ENCODE measurements around the gene NRP1. TPM values are rescaled to one million over a fixed set of nuclear protein-coding genes. Genes with fewer than 3 reads are reported as not detected.

NRP1 gene
- polyA plus RNA-seq, 4 donors = 145 to 181 (median 161) TPM

GRCh38 chr10:33295851-33296250 is 38.6 kb downstream of the NRP1 start:
- no peak for DNase-seq (ENCODE audit: low read depth in 4 of 4, low spot score in 2 of 4)

- DNase-seq (ENCODE audit: low read depth in 4 of 4, low spot score in 2 of 4) = no peak
Measured at GRCh38 chr10:33293531-33294170, 40.8 kb downstream of the NRP1 start.

- DNase-seq (ENCODE audit: low read depth in 4 of 4, low spot score in 2 of 4) = no peak
Measured at GRCh38 chr10:33293076-33293475, 41.4 kb downstream of the NRP1 start.

- no peak for DNase-seq (ENCODE audit: low read depth in 4 of 4, low spot score in 2 of 4)
Measured at GRCh38 chr10:33291053-33291592, 43.3 kb downstream of the NRP1 start.

GRCh38 chr10:33290321-33291052 is 44.0 kb downstream of the NRP1 start:
- DNase-seq (ENCODE audit: low read depth in 4 of 4, low spot score in 2 of 4) = no peak

- no peak for DNase-seq (ENCODE audit: low read depth in 4 of 4, low spot score in 2 of 4)
Measured at GRCh38 chr10:33289776-33290175, 44.7 kb downstream of the NRP1 start.

- no peak for DNase-seq (ENCODE audit: low read depth in 4 of 4, low spot score in 2 of 4)
Measured at GRCh38 chr10:33288127-33288526, 46.3 kb downstream of the NRP1 start.

- no peak for DNase-seq (ENCODE audit: low read depth in 4 of 4, low spot score in 2 of 4)
Measured at GRCh38 chr10:33287112-33287511, 47.4 kb downstream of the NRP1 start.

- DNase-seq (ENCODE audit: low read depth in 4 of 4, low spot score in 2 of 4) = no peak
Measured at GRCh38 chr10:33286157-33286934, 48.1 kb downstream of the NRP1 start.

- DNase-seq (ENCODE audit: low read depth in 4 of 4, low spot score in 2 of 4) = no peak
Measured at GRCh38 chr10:33284945-33285344, 49.5 kb downstream of the NRP1 start.

- no peak for DNase-seq (ENCODE audit: low read depth in 4 of 4, low spot score in 2 of 4)
Measured at GRCh38 chr10:33279811-33280602, 54.5 kb downstream of the NRP1 start.

GRCh38 chr10:33279276-33279675 is 55.2 kb downstream of the NRP1 start:
- no peak for DNase-seq (ENCODE audit: low read depth in 4 of 4, low spot score in 2 of 4)

- DNase-seq (ENCODE audit: low read depth in 4 of 4, low spot score in 2 of 4) = no peak
Measured at GRCh38 chr10:33278198-33278597, 56.3 kb downstream of the NRP1 start.

- no peak for DNase-seq (ENCODE audit: low read depth in 4 of 4, low spot score in 2 of 4)
Measured at GRCh38 chr10:33277135-33277536, 57.3 kb downstream of the NRP1 start.

GRCh38 chr10:33276282-33276923 is 58.1 kb downstream of the NRP1 start:
- no peak for DNase-seq (ENCODE audit: low read depth in 4 of 4, low spot score in 2 of 4)

GRCh38 chr10:33274096-33274785 is 60.2 kb downstream of the NRP1 start:
- DNase-seq (ENCODE audit: low read depth in 4 of 4, low spot score in 2 of 4) = no peak

- no peak for DNase-seq (ENCODE audit: low read depth in 4 of 4, low spot score in 2 of 4)
Measured at GRCh38 chr10:33273295-33274002, 61.0 kb downstream of the NRP1 start.

GRCh38 chr10:33272635-33273034 is 61.8 kb downstream of the NRP1 start:
- DNase-seq (ENCODE audit: low read depth in 4 of 4, low spot score in 2 of 4) = no peak

All from left renal cortex interstitium (tissue), 4 donors.